DND-41 (cell line): ENCODE data around the gene PSTPIP1.

Experiments
- ATAC-seq: fragments of 200-7000 bp; cut with Tn5 transposase; 3 replicates; pipeline ENCODE4 v1.9.1; 2021; ENCODE audit warnings: low read depth; ENCODE audit not compliant: insufficient read depth
- DNase-seq: peaks from one replicate; pipeline ENCODE4 v3.0.0-alpha.2; 2020
- H2AFZ ChIP-seq: 2 replicates; pipeline ENCODE4 v1.6.0; 2012; ENCODE audit warnings: low read depth, low read length
- H3K27ac ChIP-seq: 2 replicates; pipeline ENCODE4 v1.5.1; 2012; ENCODE audit warnings: low read length, inconsistent platforms
- H3K27me3 ChIP-seq: fragments of 200-600 bp; sonication (generic); 2 replicates; pipeline ENCODE4 v1.6.0; 2012; ENCODE audit warnings: low read length, mild to moderate bottlenecking, inconsistent platforms; ENCODE audit not compliant: insufficient read depth, poor library complexity
- H3K36me3 ChIP-seq: 2 replicates; pipeline ENCODE4 v1.5.1; 2012; ENCODE audit warnings: low read length, inconsistent platforms; ENCODE audit not compliant: insufficient read depth
- H3K4me1 ChIP-seq: 2 replicates; pipeline ENCODE4 v1.5.1; 2012; ENCODE audit warnings: mild to moderate bottlenecking, low read length; ENCODE audit not compliant: insufficient read depth
- H3K4me2 ChIP-seq: 2 replicates; pipeline ENCODE4 v1.6.0; 2012; ENCODE audit warnings: mild to moderate bottlenecking, moderate library complexity, low read length, inconsistent platforms; ENCODE audit not compliant: insufficient read depth
- H3K4me3 ChIP-seq, 2 experiments: fragments of 200-600 bp in 1 of 2; shearing (Covaris generic) in 1 of 2; 2 replicates each; pipeline ENCODE4 v1.5.1; 2012 to 2016; ENCODE audit warnings: inconsistent platforms in 2 of 2, low read length in 2 of 2, mild to moderate bottlenecking in 2 of 2, low read depth in 1 of 2, moderate library complexity in 1 of 2
- H3K79me2 ChIP-seq: 2 replicates; pipeline ENCODE4 v1.6.0; 2012; ENCODE audit warnings: low read length, inconsistent platforms; ENCODE audit not compliant: insufficient read depth
- H3K9ac ChIP-seq: 2 replicates; pipeline ENCODE4 v1.6.0; 2012; ENCODE audit warnings: low read depth, mild to moderate bottlenecking, inconsistent platforms, low read length, moderate library complexity
- H3K9me3 ChIP-seq: 2 replicates; pipeline ENCODE4 v1.5.1; 2012; ENCODE audit warnings: low read length, moderate library complexity, mild to moderate bottlenecking, inconsistent platforms; ENCODE audit not compliant: insufficient read depth, severe bottlenecking
- H4K20me1 ChIP-seq: 2 replicates; pipeline ENCODE4 v1.6.0; 2012; ENCODE audit warnings: low read length; ENCODE audit not compliant: insufficient read depth
- EZH2 ChIP-seq: IDR thresholded peaks from 3 replicates; pipeline ENCODE4 v1.6.1; 2012; ENCODE audit warnings: borderline replicate concordance, low read depth, mild to moderate bottlenecking, moderate library complexity, low read length, inconsistent platforms; ENCODE audit not compliant: severe bottlenecking
- TF ChIP-seq, protein P1 (sequence below): IDR thresholded peaks from 2 replicates; pipeline ENCODE4 v1.5.1; 2012; ENCODE audit warnings: borderline replicate concordance, low read length, moderate library complexity, mild to moderate bottlenecking; ENCODE audit not compliant: poor library complexity, severe bottlenecking; ENCODE audit errors: extremely low read depth

The PSTPIP1 gene

GRCh38 chr15:77074350-77074749, 79.4 kb downstream of the PSTPIP1 start:
- H4K20me1 ChIP-seq = peaks cover 5% of the 10 kb centered on the region
- H3K36me3 ChIP-seq = no peaks in the 10 kb centered on the region
- no peak overlapping the region for H3K27ac ChIP-seq
- H2AFZ ChIP-seq = no peak overlapping the region
- peaks cover 12% of the 10 kb centered on the region for H3K79me2 ChIP-seq
- no peaks in the 10 kb centered on the region for H3K9me3 ChIP-seq
- peaks cover 12% of the 10 kb centered on the region for H3K4me1 ChIP-seq
- no peak overlapping the region for H3K4me3 ChIP-seq
- H3K4me2 ChIP-seq = no peak overlapping the region
- H3K9ac ChIP-seq = no peak overlapping the region
- no peak for DNase-seq
- TF ChIP-seq, protein P1, sequence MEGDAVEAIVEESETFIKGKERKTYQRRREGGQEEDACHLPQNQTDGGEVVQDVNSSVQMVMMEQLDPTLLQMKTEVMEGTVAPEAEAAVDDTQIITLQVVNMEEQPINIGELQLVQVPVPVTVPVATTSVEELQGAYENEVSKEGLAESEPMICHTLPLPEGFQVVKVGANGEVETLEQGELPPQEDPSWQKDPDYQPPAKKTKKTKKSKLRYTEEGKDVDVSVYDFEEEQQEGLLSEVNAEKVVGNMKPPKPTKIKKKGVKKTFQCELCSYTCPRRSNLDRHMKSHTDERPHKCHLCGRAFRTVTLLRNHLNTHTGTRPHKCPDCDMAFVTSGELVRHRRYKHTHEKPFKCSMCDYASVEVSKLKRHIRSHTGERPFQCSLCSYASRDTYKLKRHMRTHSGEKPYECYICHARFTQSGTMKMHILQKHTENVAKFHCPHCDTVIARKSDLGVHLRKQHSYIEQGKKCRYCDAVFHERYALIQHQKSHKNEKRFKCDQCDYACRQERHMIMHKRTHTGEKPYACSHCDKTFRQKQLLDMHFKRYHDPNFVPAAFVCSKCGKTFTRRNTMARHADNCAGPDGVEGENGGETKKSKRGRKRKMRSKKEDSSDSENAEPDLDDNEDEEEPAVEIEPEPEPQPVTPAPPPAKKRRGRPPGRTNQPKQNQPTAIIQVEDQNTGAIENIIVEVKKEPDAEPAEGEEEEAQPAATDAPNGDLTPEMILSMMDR = no peak
- TF ChIP-seq EZH2 = no peak
- no peaks in the 10 kb centered on the region for H3K27me3 ChIP-seq
- no peak for ATAC-seq

DNA sequence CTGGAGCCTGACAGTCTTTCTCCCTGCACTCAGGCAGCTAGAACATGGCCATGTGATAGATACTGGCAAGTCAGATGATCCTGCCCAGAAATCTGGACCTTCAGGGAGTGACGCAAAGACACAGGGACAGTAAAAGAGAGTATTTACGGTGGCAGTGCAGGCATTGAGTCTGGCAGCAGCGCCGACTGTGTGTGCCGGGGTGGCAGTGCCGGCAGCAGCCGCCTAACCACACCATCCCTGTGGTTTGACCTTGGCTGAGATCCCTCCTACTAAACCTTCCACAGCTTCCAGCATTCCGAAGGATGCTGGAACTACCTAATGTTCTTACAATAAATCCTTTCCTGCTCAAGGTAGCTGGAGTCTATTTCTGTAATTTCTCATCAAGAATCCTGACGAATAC, 80.6 kb downstream of the PSTPIP1 start:
- Histone ChIP-seq H3K79me2 (peaks cover under 1% of the 10 kb centered on the region), H4K20me1 (no peaks in the 10 kb centered on the region), H3K4me2 (no peak overlapping the region), H3K4me1 (peaks cover 6% of the 10 kb centered on the region), H3K9me3 (no peaks in the 10 kb centered on the region), H2AFZ (no peak overlapping the region), H3K9ac (no peak overlapping the region), H3K36me3 (no peaks in the 10 kb centered on the region), H3K27me3 (no peaks in the 10 kb centered on the region), H3K27ac (no peak overlapping the region), H3K4me3 (no peak overlapping the region)
- DNase-seq (no peak), ATAC-seq (no peak)
- no peak for TF ChIP-seq EZH2
- TF ChIP-seq, protein P1 = no peak

GRCh38 chr15:77076323-77076915, 81.5 kb downstream of the PSTPIP1 start:
- no peak for ATAC-seq
- TF ChIP-seq, protein P1 = no peak

GRCh38 chr15:77081971-77082370, 87.0 kb downstream of the PSTPIP1 start:
- DNase-seq (no peak), ATAC-seq (no peak)
- Histone ChIP-seq H3K79me2 (no peaks in the 10 kb centered on the region), H3K9me3 (no peaks in the 10 kb centered on the region), H3K4me3 (no peak overlapping the region), H3K36me3 (no peaks in the 10 kb centered on the region), H3K4me1 (no peaks in the 10 kb centered on the region), H4K20me1 (no peaks in the 10 kb centered on the region), H3K27me3 (no peaks in the 10 kb centered on the region), H3K9ac (no peak overlapping the region), H3K27ac (no peak overlapping the region), H3K4me2 (no peak overlapping the region), H2AFZ (no peak overlapping the region)
- TF ChIP-seq, protein P1 = no peak
- no peak for TF ChIP-seq EZH2

More at GRCh38 chr15:77076323-77076915, 81.5 kb downstream of the PSTPIP1 start:
- no peak for DNase-seq
- Histone ChIP-seq H3K79me2 (no peaks in the 10 kb centered on the region), H3K4me1 (peaks cover 1% of the 10 kb centered on the region), H2AFZ (no peak overlapping the region), H3K9ac (no peak overlapping the region), H3K9me3 (no peaks in the 10 kb centered on the region), H3K36me3 (no peaks in the 10 kb centered on the region), H3K27me3 (no peaks in the 10 kb centered on the region), H3K27ac (no peak overlapping the region), H4K20me1 (no peaks in the 10 kb centered on the region), H3K4me2 (no peak overlapping the region), H3K4me3 (no peak overlapping the region)
